Measurements from ENCODE around the gene JAK2.

The JAK2 gene

GRCh38 chr9:4984621-4985385 lies at the start of gene JAK2:
JAK2 (plus strand) TSS chr9:4985272; CDS start chr9:5021988, 36,716 bp downstream.
- DNase-seq, result peak; percentile 88

GRCh38 chr9:4936277-4936676 lies 48.8 kb upstream of the JAK2 start:
- peak; percentile 47 for DNase-seq

DNA sequence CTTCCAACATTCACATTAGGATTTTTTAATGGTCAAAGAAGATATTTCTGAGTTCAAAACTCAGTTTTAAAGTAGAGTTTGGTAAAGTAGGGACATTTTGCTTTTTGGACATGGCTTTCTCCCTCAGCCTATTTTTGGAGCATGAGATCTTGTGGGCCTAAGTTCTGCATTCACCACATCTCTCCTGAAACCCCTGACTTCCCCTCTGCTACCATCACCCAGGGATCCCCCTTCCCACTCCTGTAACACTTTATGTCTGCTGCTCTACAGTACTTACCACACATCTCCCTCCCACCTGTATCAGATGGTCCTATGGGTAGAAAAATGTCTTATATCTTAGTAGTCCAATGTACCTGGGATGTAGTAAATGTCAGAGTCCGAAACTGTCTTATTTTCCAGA lies 48.2 kb upstream of the JAK2 start:
- DNase-seq, result peak; percentile 58

GRCh38 chr9:4937446-4937845 lies 47.6 kb upstream of the JAK2 start:
- peak; percentile 22 for DNase-seq

- DNase-seq, result no peak
Observed at GRCh38 chr9:4938496-4938895, 46.6 kb upstream of the JAK2 start.

- peak; percentile 98 for DNase-seq
Observed at GRCh38 chr9:4939118-4939561, 45.9 kb upstream of the JAK2 start.

GRCh38 chr9:4942042-4942691 lies 42.9 kb upstream of the JAK2 start:
- peak; percentile 83 for DNase-seq

- no peak for DNase-seq
Observed at GRCh38 chr9:4943346-4943745, 41.7 kb upstream of the JAK2 start.

DNA sequence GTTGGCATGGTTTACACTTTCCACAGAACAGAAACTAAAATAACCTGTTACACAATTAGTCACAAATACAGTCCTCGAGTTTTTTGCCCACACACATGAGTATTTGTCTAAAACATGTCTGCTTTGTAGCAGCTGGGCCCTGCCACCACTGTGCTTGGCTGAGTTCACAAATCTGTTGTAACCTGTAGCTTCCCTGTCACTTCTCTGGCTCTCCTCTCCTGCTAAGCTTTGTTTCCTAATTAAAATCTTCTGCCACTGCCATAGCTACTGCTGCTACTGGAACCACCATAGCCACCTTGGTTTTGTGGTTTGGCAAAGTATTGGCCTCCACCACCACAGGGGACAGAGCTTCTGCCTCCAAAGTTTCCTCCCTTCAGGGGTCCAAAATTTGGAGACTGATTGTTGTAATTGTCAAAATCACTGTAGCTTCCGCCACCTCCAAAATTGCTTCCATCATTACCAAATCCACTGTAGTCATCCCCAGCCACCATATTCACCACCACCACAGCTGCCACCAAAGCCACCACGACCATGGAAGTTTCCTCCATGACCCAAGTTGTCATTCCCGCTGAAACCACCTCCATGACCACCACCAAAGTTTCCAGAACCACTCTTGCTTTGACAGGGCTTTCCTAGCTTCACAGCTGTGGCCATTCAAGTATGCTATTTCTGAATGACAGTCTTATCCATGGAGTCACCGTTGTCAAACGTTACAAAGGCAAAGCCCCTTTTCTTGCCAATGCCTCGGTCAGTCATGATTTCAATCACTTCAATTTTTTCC lies 40.5 kb upstream of the JAK2 start:
- DNase-seq, result peak; percentile 50

GRCh38 chr9:4946937-4947336 lies 38.1 kb upstream of the JAK2 start:
- DNase-seq, result no peak

DNA sequence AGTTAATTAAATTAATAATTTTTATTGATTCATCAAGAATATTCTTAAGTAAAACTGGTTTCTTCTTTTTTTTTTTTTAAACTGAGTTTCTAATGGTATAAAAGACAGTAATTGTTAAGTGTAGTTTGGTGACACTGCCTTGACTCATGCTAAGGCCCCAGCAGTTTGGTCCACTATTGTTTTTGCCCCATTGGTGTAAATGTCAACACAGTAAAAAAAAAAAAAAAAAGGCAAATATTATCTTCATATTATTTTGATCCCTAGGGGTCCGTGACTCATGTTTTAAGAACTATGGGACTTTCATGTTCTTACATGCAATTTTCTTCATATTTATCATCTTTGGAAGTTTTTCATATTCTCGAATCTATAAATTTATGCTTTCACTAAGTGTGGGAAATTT lies 29.2 kb upstream of the JAK2 start:
- DNase-seq, result no peak

- DNase-seq, result no peak
Observed at GRCh38 chr9:4959031-4959430, 26.0 kb upstream of the JAK2 start.

GRCh38 chr9:4962085-4962484 lies 23.0 kb upstream of the JAK2 start:
- DNase-seq, result no peak

DNA sequence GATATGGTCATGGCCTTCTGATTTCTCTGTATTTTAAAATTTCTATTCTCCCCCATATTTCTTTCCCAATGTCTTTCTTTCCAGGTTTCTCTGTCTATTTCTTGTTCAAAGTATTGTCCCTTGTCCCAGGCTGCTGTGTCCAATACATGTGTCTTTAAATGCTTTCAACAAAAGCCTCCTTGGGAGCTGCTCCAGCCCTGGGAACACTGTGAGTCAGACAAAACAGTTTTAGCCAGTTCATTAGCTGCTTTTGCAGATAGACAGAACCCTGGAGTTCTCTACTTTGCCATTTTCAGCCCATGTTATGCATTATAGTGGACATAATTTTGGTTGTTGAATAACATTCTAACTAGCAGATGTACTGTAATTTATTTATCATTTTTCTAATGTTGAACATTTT lies 20.5 kb upstream of the JAK2 start:
- no peak for DNase-seq

DNA sequence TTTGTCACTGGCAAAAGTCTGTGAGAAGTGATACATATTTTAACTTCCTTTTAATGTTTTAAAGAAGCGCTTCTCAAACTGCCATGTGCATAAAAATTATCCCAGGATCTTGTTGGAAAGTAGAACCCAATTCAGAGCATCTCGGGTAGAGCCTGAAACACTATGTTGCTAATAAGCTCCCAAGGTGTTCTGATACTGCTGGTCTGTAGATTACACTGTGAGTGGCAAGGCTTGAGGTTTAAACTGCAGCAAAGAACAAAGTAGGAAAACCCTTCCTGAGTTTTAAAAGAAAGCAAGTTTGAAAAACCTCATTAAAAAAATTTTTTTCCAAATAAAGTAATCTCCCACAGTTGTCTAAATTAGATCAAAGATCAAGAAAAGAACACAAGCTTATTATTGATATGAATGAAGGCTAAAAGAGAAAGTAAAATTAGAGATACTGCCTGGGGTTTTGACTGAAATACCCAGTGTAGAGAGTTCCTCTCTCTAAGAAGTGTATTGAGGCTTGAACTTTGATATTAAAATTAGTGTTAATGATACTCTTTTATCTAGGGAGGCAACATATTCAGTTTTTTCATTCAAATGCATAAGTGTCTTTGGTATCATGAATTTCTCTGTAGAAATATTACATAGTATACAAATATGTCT lies 19.8 kb upstream of the JAK2 start:
- DNase-seq, result no peak

- no peak for DNase-seq
Observed at GRCh38 chr9:4967523-4967922, 17.5 kb upstream of the JAK2 start.

DNA sequence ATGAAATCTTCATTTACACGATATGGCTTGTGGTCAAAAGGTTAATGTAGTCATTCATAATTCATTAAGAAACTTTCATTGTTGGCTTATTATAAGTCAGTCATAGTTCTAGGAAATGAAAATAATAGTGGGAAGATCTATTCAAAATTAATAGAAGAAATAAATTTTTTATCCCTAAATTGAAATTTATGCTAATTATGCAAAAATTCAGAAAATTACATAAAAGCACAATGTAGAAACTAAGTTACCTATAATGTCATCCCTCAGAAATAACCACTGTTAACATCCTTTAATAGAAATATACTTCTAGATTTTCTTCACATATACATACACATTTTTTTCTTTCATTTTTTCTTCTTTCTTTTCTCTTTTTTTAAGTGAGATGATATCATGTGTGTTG lies 15.9 kb upstream of the JAK2 start:
- DNase-seq, result no peak

- DNase-seq, result peak; percentile 77
Observed at GRCh38 chr9:4970970-4971641, 14.0 kb upstream of the JAK2 start.

DNA sequence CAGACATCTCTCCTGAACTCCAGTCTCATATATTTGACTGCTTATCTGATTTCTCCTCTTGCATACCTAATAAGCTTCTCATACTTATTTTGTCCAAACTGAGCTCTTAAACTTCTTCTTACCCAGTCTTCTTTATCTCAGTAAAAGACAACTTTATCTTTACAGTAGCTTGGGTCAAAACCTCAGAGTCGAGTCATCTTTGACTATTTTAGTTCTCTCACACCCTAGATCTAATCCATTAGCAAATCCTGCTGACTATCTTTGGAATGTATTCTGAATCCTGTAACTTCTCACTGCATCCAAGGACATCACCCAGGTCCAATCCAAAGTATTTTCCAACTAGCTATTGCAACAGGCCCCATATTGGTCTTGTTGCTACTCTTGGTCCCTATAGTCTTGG lies 11.8 kb upstream of the JAK2 start:
- no peak for DNase-seq

GRCh38 chr9:4973902-4974301 lies 11.2 kb upstream of the JAK2 start:
- no peak for DNase-seq

- no peak for DNase-seq
Observed at GRCh38 chr9:4979239-4979638, 5.8 kb upstream of the JAK2 start.

- peak; percentile 74 for DNase-seq
Observed at GRCh38 chr9:4980086-4980727, 4.9 kb upstream of the JAK2 start.

All from MV-4-11 (cell line).